OCI-LY7 (cell line): Measurements from ENCODE around the gene GHRHR. TPM values are rescaled to one million over a fixed set of nuclear protein-coding genes. Genes with fewer than 3 reads are reported as not detected.

Experiments used
- BruUV-seq: library from RNA; stranded (reverse); fragments of 400-500 nt; replicated peaks from 2 replicates; lab custom pipeline; 2021; lab: Mats Ljungman, UMichigan
- CTCF ChIA-PET: fragments of 300-600 bp; sonication (Branson Sonifier 250); formaldehyde crosslinking; loops from one replicate; lab custom pipeline; 2022; ENCODE audit warnings: antibody characterized with exemption; ENCODE audit not compliant: unreplicated experiment; lab: Charles Lee
- POLR2A ChIA-PET: fragments of 300-600 bp; sonication (Branson Sonifier 250); formaldehyde crosslinking; loops from one replicate; lab custom pipeline; 2022; ENCODE audit warnings: antibody characterized with exemption; lab: Charles Lee
- DNase-seq: peaks from one replicate; pipeline ENCODE4 v3.0.0-alpha.2; 2015; ENCODE audit warnings: low spot score
- H2AFZ ChIP-seq: fragments of 200-600 bp; sonication (generic), shearing (Covaris generic); 2 replicates; pipeline ENCODE4 v1.6.1; 2014; ENCODE audit warnings: mild to moderate bottlenecking, antibody characterized with exemption, low read length, moderate library complexity
- H3K27ac ChIP-seq: fragments of 200-600 bp; sonication (generic); 2 replicates; pipeline ENCODE4 v1.5.1; 2014; ENCODE audit warnings: mixed run types, low read depth, mild to moderate bottlenecking, moderate library complexity, low read length, inconsistent platforms; ENCODE audit not compliant: poor library complexity, severe bottlenecking
- H3K36me3 ChIP-seq: fragments of 200-600 bp; sonication (generic); 2 replicates; pipeline ENCODE4 v1.6.1; 2014; ENCODE audit warnings: mild to moderate bottlenecking, antibody characterized with exemption, low read length, moderate library complexity, mixed read lengths; ENCODE audit not compliant: insufficient read depth
- H3K4me1 ChIP-seq: fragments of 200-600 bp; sonication (generic); 2 replicates; pipeline ENCODE4 v1.5.1; 2014; ENCODE audit warnings: mild to moderate bottlenecking, low read length; ENCODE audit not compliant: insufficient read depth, poor library complexity, severe bottlenecking
- H3K4me2 ChIP-seq: fragments of 200-600 bp; sonication (generic); 2 replicates; pipeline ENCODE4 v1.6.1; 2014; ENCODE audit warnings: mild to moderate bottlenecking, low read length
- H3K4me3 ChIP-seq: fragments of 200-600 bp; sonication (generic); 2 replicates; pipeline ENCODE4 v1.5.1; 2014; ENCODE audit warnings: mild to moderate bottlenecking, low read depth, low read length; ENCODE audit not compliant: poor library complexity, severe bottlenecking
- H3K79me2 ChIP-seq: fragments of 200-600 bp; sonication (generic); 2 replicates; pipeline ENCODE4 v1.6.1; 2016; ENCODE audit warnings: low read depth, mild to moderate bottlenecking, low read length, moderate library complexity, mixed read lengths; ENCODE audit not compliant: insufficient read depth
- H3K9me2 ChIP-seq: fragments of 200-600 bp; sonication (generic); 2 replicates; pipeline ENCODE4 v1.6.1; 2016; ENCODE audit warnings: mild to moderate bottlenecking, low read length, mixed read lengths; ENCODE audit not compliant: insufficient read depth
- H3K9me3 ChIP-seq: fragments of 200-600 bp; sonication (generic); 2 replicates; pipeline ENCODE4 v1.6.1; 2014; ENCODE audit warnings: mild to moderate bottlenecking, mixed run types, low read length, mixed read lengths
- H4K20me1 ChIP-seq: fragments of 200-600 bp; sonication (generic); 2 replicates; pipeline ENCODE4 v1.6.1; 2014; ENCODE audit warnings: mild to moderate bottlenecking, antibody characterized with exemption, low read length, moderate library complexity, mixed read lengths; ENCODE audit not compliant: insufficient read depth
- CTCF ChIP-seq: fragments of 200-600 bp; sonication (generic); conservative IDR thresholded peaks from 2 replicates; pipeline ENCODE4 v1.5.1; 2014; ENCODE audit warnings: mild to moderate bottlenecking, antibody characterized with exemption, low read length, moderate library complexity, mixed read lengths
- EZH2phosphoT487 ChIP-seq: fragments of 200-600 bp; sonication (generic); IDR thresholded peaks from 2 replicates; pipeline ENCODE4 v1.6.1; 2018; ENCODE audit warnings: low read depth, borderline replicate concordance, mild to moderate bottlenecking, mixed run types, antibody characterized with exemption, low read length, moderate library complexity, mixed read lengths
- intact Hi-C: fragments of 100-400 bp; cut with micrococcal nuclease; formaldehyde crosslinking; loops from one replicate; pipeline ENCODE4 v1.10.0; 2022; ENCODE audit not compliant: unreplicated experiment
- total RNA-seq, 2 experiments: library from RNA; depleted of rRNA in 1 of 2; stranded (reverse); fragments of >200 nt in 1 of 2; shearing (Covaris generic) in 1 of 2; gene quantifications; 2 replicates each; pipeline ENCODE4 v1.2.3, GENCODE V29; 2014 to 2022

Gene GHRHR
- total RNA-seq, 2 experiments from 2014 or later, result not detected

- peak overlapping the region; percentile 1 for H3K27ac ChIP-seq
- no peaks in the 10 kb centered on the region for H3K9me2 ChIP-seq
- TF ChIP-seq EZH2phosphoT487, result no peak
- no peak for TF ChIP-seq CTCF
- CTCF ChIA-PET, result interaction anchor here (1.1 kb wide), 1 partner anchor 37 kb away, joined by 4 read pairs; no protein-coding TSS in a partner anchor
- peak; percentile 29 for DNase-seq
- no peak overlapping the region for H3K4me3 ChIP-seq
- no peaks in the 10 kb centered on the region for H3K9me3 ChIP-seq
- no peaks in the 10 kb centered on the region for H3K79me2 ChIP-seq
- H3K36me3 ChIP-seq, result no peaks in the 10 kb centered on the region
- peak overlapping the region; percentile 46; the same call in 1 of the 2 replicates for H2AFZ ChIP-seq
- H3K4me2 ChIP-seq, result peak overlapping the region; percentile 28; the same call in 1 of the 2 replicates
- H3K4me1 ChIP-seq, result peaks cover 52% of the 10 kb centered on the region
- H4K20me1 ChIP-seq, result no peaks in the 10 kb centered on the region
- BruUV-seq, result no TSS peak
- POLR2A ChIA-PET, result interaction anchor here (1.7 kb wide), 1 partner anchor 15 kb away, joined by 6 read pairs; no protein-coding TSS in a partner anchor
- intact Hi-C loops, result no loop called here
These were observed 11.6 kb downstream of the GHRHR start for GRCh38 chr7:30975256-30975899.

- Histone ChIP-seq H3K4me3 (no peak overlapping the region), H3K9me2 (no peaks in the 10 kb centered on the region), H3K4me2 (no peak overlapping the region), H3K4me1 (peaks cover 44% of the 10 kb centered on the region), H3K9me3 (no peaks in the 10 kb centered on the region), H3K36me3 (no peaks in the 10 kb centered on the region), H3K79me2 (no peaks in the 10 kb centered on the region), H3K27ac (no peak overlapping the region), H2AFZ (no peak overlapping the region), H4K20me1 (no peaks in the 10 kb centered on the region)
- CTCF ChIA-PET, result no interaction called here
- no TSS peak for BruUV-seq
- POLR2A ChIA-PET, result no interaction called here
- DNase-seq, result no peak
- TF ChIP-seq CTCF (no peak), EZH2phosphoT487 (no peak)
- intact Hi-C loops, result no loop called here
These were observed 12.6 kb downstream of the GHRHR start for GRCh38 chr7:30976381-30976780.

- no peak for DNase-seq
- H3K79me2 ChIP-seq, result no peaks in the 10 kb centered on the region
- no peak overlapping the region for H3K4me3 ChIP-seq
- H4K20me1 ChIP-seq, result no peaks in the 10 kb centered on the region
- no peak overlapping the region for H3K4me2 ChIP-seq
- intact Hi-C loops, result no loop called here
- TF ChIP-seq EZH2phosphoT487, result no peak
- TF ChIP-seq CTCF, result no peak
- H3K4me1 ChIP-seq, result peaks cover 44% of the 10 kb centered on the region
- H3K9me2 ChIP-seq, result no peaks in the 10 kb centered on the region
- POLR2A ChIA-PET, result interaction anchor here (0.6 kb wide), 1 partner anchor 160 kb away, joined by 8 read pairs; no protein-coding TSS in a partner anchor
- no TSS peak for BruUV-seq
- CTCF ChIA-PET, result interaction anchor here (1.3 kb wide), 1 partner anchor 25 kb away, joined by 3 read pairs; no protein-coding TSS in a partner anchor
- no peak overlapping the region for H2AFZ ChIP-seq
- no peaks in the 10 kb centered on the region for H3K36me3 ChIP-seq
- H3K27ac ChIP-seq, result no peak overlapping the region
- no peaks in the 10 kb centered on the region for H3K9me3 ChIP-seq
These were observed 13.5 kb downstream of the GHRHR start for GRCh38 chr7:30977222-30977621.
